HG03460 (cell line): ENCODE results near the gene C20orf202.
"Not testable (repeated sequence)": the region's sequence is repeated elsewhere in the genome, so short reads cannot be mapped to it uniquely, and the experiment has no call there.

Experiments
- ATAC-seq: cut with Tn5 transposase; IDR thresholded peaks from one replicate; pipeline ENCODE4 v1.9.1; 2021; ENCODE audit not compliant: unreplicated experiment

C20orf202 gene

GRCh38 chr20:1207293-1207878 is 4.1 kb downstream of the C20orf202 start:
- no peak for ATAC-seq

GRCh38 chr20:1209447-1210387 is 6.5 kb downstream of the C20orf202 start:
- no peak for ATAC-seq

GRCh38 chr20:1210501-1210900 is 7.2 kb downstream of the C20orf202 start:
- ATAC-seq, result no peak

- ATAC-seq, result no peak
Measured at GRCh38 chr20:1212023-1212422, 8.8 kb downstream of the C20orf202 start.

- ATAC-seq, result no peak
Measured at GRCh38 chr20:1212607-1213396, 9.5 kb downstream of the C20orf202 start.

- ATAC-seq, result no peak
Measured at GRCh38 chr20:1214838-1215261, 11.6 kb downstream of the C20orf202 start.

GRCh38 chr20:1215386-1216170 is 12.3 kb downstream of the C20orf202 start:
- no peak for ATAC-seq

- not testable (repeated sequence) for ATAC-seq
Measured at GRCh38 chr20:1216527-1217427, 13.5 kb downstream of the C20orf202 start.

- ATAC-seq, result not testable (repeated sequence)
Measured at GRCh38 chr20:1222750-1223149, 19.5 kb downstream of the C20orf202 start.

GRCh38 chr20:1224205-1224890 is 21.1 kb downstream of the C20orf202 start:
- no peak for ATAC-seq

GRCh38 chr20:1225263-1225782 is 22.1 kb downstream of the C20orf202 start:
- no peak for ATAC-seq

- no peak for ATAC-seq
Measured at GRCh38 chr20:1225783-1226654, 22.8 kb downstream of the C20orf202 start, which contains the start of gene RAD21L1. Gene RAD21L1 (plus strand): TSS chr20:1226044. CDS start chr20:1228454, 2,410 bp downstream.

- ATAC-seq, result no peak
Measured at GRCh38 chr20:1229541-1229940, 26.3 kb downstream of the C20orf202 start.

- no peak for ATAC-seq
Measured at GRCh38 chr20:1232286-1233111, 29.2 kb downstream of the C20orf202 start.

- ATAC-seq, result no peak
Measured at GRCh38 chr20:1240549-1240948, 37.3 kb downstream of the C20orf202 start.

GRCh38 chr20:1241456-1241855 is 38.2 kb downstream of the C20orf202 start:
- ATAC-seq, result no peak

GRCh38 chr20:1242099-1242498 is 38.8 kb downstream of the C20orf202 start:
- ATAC-seq, result no peak
